Stomach (tissue), 4 donors: Measurements from ENCODE around the gene CEMP1.

ENCODE experiments used
- CTCF ChIP-seq, 7 experiments: fragments of 450-650 bp in 4 of 7; fragments of 200-600 bp in 3 of 7; sonication (generic) in 3 of 7; IDR thresholded peaks; one replicate each; pipeline ENCODE4 v1.5.1; 2016 to 2019; ENCODE audit warnings: antibody characterized with exemption in 7 of 7, control low read depth in 2 of 7, mild to moderate bottlenecking in 1 of 7
- POLR2AphosphoS5 ChIP-seq, 3 donors: sonication (generic); formaldehyde crosslinking; IDR thresholded peaks; one replicate each; pipeline ENCODE4 v1.6.1; 2016; ENCODE audit warnings: antibody characterized with exemption in 3 of 3

GRCh38 chr16:2495041-2495440 is 36.2 kb downstream of the CEMP1 start:
- TF ChIP-seq POLR2AphosphoS5 (IDR thresholded peaks at IDR 0.05) (no peak), CTCF (IDR thresholded peaks at IDR 0.05) (no peak)
